PC-9 (cell line): ENCODE results near the gene EPB41. TPM values are rescaled to one million over a fixed set of nuclear protein-coding genes. Genes with fewer than 3 reads are reported as not detected.

Experiments used
- BruUV-seq: library from RNA; stranded (reverse); fragments of 400-500 nt; replicated peaks from 2 replicates; lab custom pipeline; 2021; lab: Mats Ljungman, UMichigan
- CTCF ChIA-PET: fragments of 300-600 bp; sonication (Branson Sonifier 250); formaldehyde crosslinking; loops from one replicate; lab custom pipeline; 2022; ENCODE audit warnings: antibody characterized with exemption; lab: Charles Lee
- POLR2A ChIA-PET: fragments of 300-600 bp; sonication (Branson Sonifier 250); formaldehyde crosslinking; loops from one replicate; lab custom pipeline; 2022; ENCODE audit warnings: antibody characterized with exemption; ENCODE audit not compliant: unreplicated experiment; lab: Charles Lee
- DNase-seq, 2 experiments: peaks; one replicate each; pipeline versions ENCODE4 v3.0.0 to v3.0.0-alpha.2; 2015 to 2022; ENCODE audit warnings: mixed read lengths in 1 of 2
- H2AFZ ChIP-seq: fragments of 200-600 bp; sonication (generic); 2 replicates; pipeline ENCODE4 v1.8.1; 2017; ENCODE audit warnings: antibody characterized with exemption
- H3F3A ChIP-seq: fragments of 200-600 bp; sonication (generic); 2 replicates; pipeline ENCODE4 v1.8.1; 2017; ENCODE audit warnings: antibody characterized with exemption, mild to moderate bottlenecking, low read depth; ENCODE audit not compliant: insufficient read depth
- H3K27ac ChIP-seq: fragments of 200-600 bp; sonication (generic); 2 replicates; pipeline ENCODE4 v1.6.1; 2016; ENCODE audit warnings: mixed run types
- H3K27me3 ChIP-seq: fragments of 200-600 bp; sonication (generic); 2 replicates; pipeline ENCODE4 v1.6.1; 2016; ENCODE audit warnings: low read depth, mixed run types; ENCODE audit not compliant: insufficient read depth
- H3K36me3 ChIP-seq: fragments of 200-600 bp; sonication (generic); 2 replicates; pipeline ENCODE4 v1.6.1; 2016; ENCODE audit warnings: low read depth, mixed run types
- H3K4me1 ChIP-seq: fragments of 200-600 bp; sonication (generic); replicated peaks from 2 replicates; pipeline ENCODE4 v1.6.1; 2016; ENCODE audit warnings: mixed run types; ENCODE audit not compliant: insufficient read depth
- H3K4me2 ChIP-seq: fragments of 200-600 bp; sonication (generic); 2 replicates; pipeline ENCODE4 v1.6.1; 2017; ENCODE audit warnings: mixed run types
- H3K4me3 ChIP-seq: fragments of 200-600 bp; sonication (generic); 2 replicates; pipeline ENCODE4 v1.6.1; 2016; ENCODE audit warnings: mixed run types
- H3K79me2 ChIP-seq: fragments of 200-600 bp; sonication (generic); 2 replicates; pipeline ENCODE4 v1.6.1; 2017; ENCODE audit warnings: low read depth, mixed run types
- H3K9me2 ChIP-seq: fragments of 200-600 bp; sonication (generic); 2 replicates; pipeline ENCODE4 v1.8.1; 2017; ENCODE audit warnings: mild to moderate bottlenecking; ENCODE audit not compliant: insufficient read depth
- H3K9me3 ChIP-seq: fragments of 200-600 bp; sonication (generic); 2 replicates; pipeline ENCODE4 v1.8.1; 2016; ENCODE audit warnings: low read depth; ENCODE audit not compliant: insufficient read depth
- H4K20me1 ChIP-seq: fragments of 200-600 bp; sonication (generic); 2 replicates; pipeline ENCODE4 v1.8.1; 2017; ENCODE audit not compliant: insufficient read depth
- EZH2 ChIP-seq: fragments of 200-600 bp; sonication (generic); IDR thresholded peaks from 2 replicates; pipeline ENCODE4 v1.8.0; 2017; ENCODE audit warnings: antibody characterized with exemption, low read depth
- intact Hi-C: fragments of 100-400 bp; cut with micrococcal nuclease; formaldehyde crosslinking; loops from one replicate; pipeline ENCODE4 v1.10.0; 2022; ENCODE audit not compliant: unreplicated experiment
- total RNA-seq: library from RNA; stranded (reverse); gene quantifications from 2 replicates; pipeline ENCODE4 v1.2.3, GENCODE V29; 2021
- TF ChIP-seq, protein P1 (sequence below): fragments of 200-600 bp; sonication (generic); conservative IDR thresholded peaks from 2 replicates; pipeline ENCODE4 v1.6.1; 2017; ENCODE audit warnings: mixed run types, antibody characterized with exemption, mild to moderate bottlenecking, moderate library complexity

EPB41 gene
- total RNA-seq, 1 experiment from 2014 or later = 42.2 TPM

DNA sequence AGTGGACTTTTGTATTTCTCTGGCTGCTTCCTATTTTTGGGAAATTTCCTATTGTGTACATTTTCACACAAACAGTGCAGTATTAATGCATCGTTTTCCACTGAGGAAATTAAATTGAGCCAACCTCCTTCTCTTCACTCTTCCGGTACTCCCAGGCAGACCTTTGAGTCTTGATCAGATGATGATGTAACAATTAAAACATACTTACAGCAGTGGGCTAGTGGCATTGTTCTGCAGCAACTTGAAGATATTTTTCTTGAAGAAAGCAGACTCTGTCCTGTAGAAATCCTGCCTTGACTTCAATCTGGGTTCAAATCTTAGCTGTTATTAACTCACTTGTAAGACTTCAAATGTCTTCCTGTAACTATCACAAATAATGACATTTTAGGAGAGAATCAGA, 228.3 kb downstream of the EPB41 start:
- H3K4me1 ChIP-seq = peaks cover 8% of the 10 kb centered on the region
- CTCF ChIA-PET = no interaction called here
- H3K4me3 ChIP-seq = no peak overlapping the region
- TF ChIP-seq EZH2 = no peak
- TF ChIP-seq, protein P1, sequence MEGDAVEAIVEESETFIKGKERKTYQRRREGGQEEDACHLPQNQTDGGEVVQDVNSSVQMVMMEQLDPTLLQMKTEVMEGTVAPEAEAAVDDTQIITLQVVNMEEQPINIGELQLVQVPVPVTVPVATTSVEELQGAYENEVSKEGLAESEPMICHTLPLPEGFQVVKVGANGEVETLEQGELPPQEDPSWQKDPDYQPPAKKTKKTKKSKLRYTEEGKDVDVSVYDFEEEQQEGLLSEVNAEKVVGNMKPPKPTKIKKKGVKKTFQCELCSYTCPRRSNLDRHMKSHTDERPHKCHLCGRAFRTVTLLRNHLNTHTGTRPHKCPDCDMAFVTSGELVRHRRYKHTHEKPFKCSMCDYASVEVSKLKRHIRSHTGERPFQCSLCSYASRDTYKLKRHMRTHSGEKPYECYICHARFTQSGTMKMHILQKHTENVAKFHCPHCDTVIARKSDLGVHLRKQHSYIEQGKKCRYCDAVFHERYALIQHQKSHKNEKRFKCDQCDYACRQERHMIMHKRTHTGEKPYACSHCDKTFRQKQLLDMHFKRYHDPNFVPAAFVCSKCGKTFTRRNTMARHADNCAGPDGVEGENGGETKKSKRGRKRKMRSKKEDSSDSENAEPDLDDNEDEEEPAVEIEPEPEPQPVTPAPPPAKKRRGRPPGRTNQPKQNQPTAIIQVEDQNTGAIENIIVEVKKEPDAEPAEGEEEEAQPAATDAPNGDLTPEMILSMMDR = no peak
- H3K27ac ChIP-seq = no peak overlapping the region
- no peaks in the 10 kb centered on the region; the same call in 1 of the 2 replicates for H3K36me3 ChIP-seq
- DNase-seq = no peak
- no peaks in the 10 kb centered on the region for H4K20me1 ChIP-seq
- peaks cover 23% of the 10 kb centered on the region for H3F3A ChIP-seq
- no peaks in the 10 kb centered on the region for H3K9me2 ChIP-seq
- no peaks in the 10 kb centered on the region for H3K79me2 ChIP-seq
- intact Hi-C loops = loop anchor here (10.0 kb wide), 1 partner anchor 258 kb away; no protein-coding TSS in a partner anchor
- BruUV-seq = TSS peak; percentile 6
- POLR2A ChIA-PET = no interaction called here
- H2AFZ ChIP-seq = no peak overlapping the region
- H3K9me3 ChIP-seq = no peaks in the 10 kb centered on the region
- no peak overlapping the region for H3K4me2 ChIP-seq
- no peaks in the 10 kb centered on the region for H3K27me3 ChIP-seq

GRCh38 chr1:29144178-29144577, 229.8 kb downstream of the EPB41 start:
- no peaks in the 10 kb centered on the region for H3K27me3 ChIP-seq
- H3K4me2 ChIP-seq = no peak overlapping the region
- intact Hi-C loops = loop anchor here (10.0 kb wide), 1 partner anchor 259 kb away; no protein-coding TSS in a partner anchor
- ChIA-PET POLR2A (no interaction called here), CTCF (interaction anchor here (0.7 kb wide), 1 partner anchor 10 kb away, joined by 3 read pairs; no protein-coding TSS in a partner anchor)
- H4K20me1 ChIP-seq = no peaks in the 10 kb centered on the region
- BruUV-seq = no TSS peak
- H3K4me3 ChIP-seq = no peak overlapping the region
- H3K9me2 ChIP-seq = no peaks in the 10 kb centered on the region
- peaks cover 23% of the 10 kb centered on the region for H3F3A ChIP-seq
- H3K27ac ChIP-seq = no peak overlapping the region
- no peaks in the 10 kb centered on the region for H3K79me2 ChIP-seq
- DNase-seq = no peak
- TF ChIP-seq, protein P1 = no peak
- TF ChIP-seq EZH2 = no peak
- H3K9me3 ChIP-seq = no peaks in the 10 kb centered on the region
- no peaks in the 10 kb centered on the region; the same call in 1 of the 2 replicates for H3K36me3 ChIP-seq
- H3K4me1 ChIP-seq = peaks cover 8% of the 10 kb centered on the region
- H2AFZ ChIP-seq = no peak overlapping the region

- Histone ChIP-seq H4K20me1 (no peaks in the 10 kb centered on the region), H3K4me2 (peak overlapping the region; percentile 23; the same call in 1 of the 2 replicates), H3K9me2 (no peaks in the 10 kb centered on the region), H3K36me3 (peaks cover 3% of the 10 kb centered on the region; the same call in 1 of the 2 replicates), H3K27ac (peak overlapping the region; percentile 61), H3K27me3 (no peaks in the 10 kb centered on the region), H3K79me2 (no peaks in the 10 kb centered on the region), H2AFZ (no peak overlapping the region), H3K4me3 (no peak overlapping the region), H3K4me1 (peaks cover 8% of the 10 kb centered on the region), H3F3A (peaks cover 23% of the 10 kb centered on the region), H3K9me3 (no peaks in the 10 kb centered on the region)
- intact Hi-C loops = loop anchor here (1.0 to 10.0 kb wide), 2 partner anchors 35 to 261 kb away; partner anchors contain the start of gene SRSF4
- CTCF ChIA-PET = interaction anchor here (0.6 kb wide), 1 partner anchor 42 kb away, joined by 5 read pairs; no protein-coding TSS in a partner anchor
- peak; percentile 45 to 65 for DNase-seq
- no peak for TF ChIP-seq EZH2
- TF ChIP-seq, protein P1 = no peak
- no TSS peak for BruUV-seq
- POLR2A ChIA-PET = interaction anchor here (0.6 to 0.7 kb wide), 2 partner anchors 36 to 636 kb away, joined by 4 to 5 read pairs; no protein-coding TSS in a partner anchor
Observed at GRCh38 chr1:29145739-29146437, 231.5 kb downstream of the EPB41 start.
